ENCODE measurements around the gene NFATC1. TPM values are rescaled to one million over a fixed set of nuclear protein-coding genes. Genes with fewer than 3 reads are reported as not detected.

Gene NFATC1
- total RNA-seq, 1 donor from 2014 or later, result 16.6 TPM

GRCh38 chr18:79483971-79484491 lies 88.3 kb downstream of the NFATC1 start:
- Histone ChIP-seq H3K27me3 (no peaks in the 10 kb centered on the region), H3K36me3 (peaks cover 12% of the 10 kb centered on the region), H3K4me3 (no peak overlapping the region), H3K4me1 (no peaks in the 10 kb centered on the region), H3K27ac (no peak overlapping the region), H3K9me3 (no peaks in the 10 kb centered on the region)
- TF ChIP-seq CTCF (IDR thresholded peaks at IDR 0.05), result no peak
- intact Hi-C loops (cut with DNase I), result no loop called here
- DNase-seq, result peak; percentile 48
- no peak for ATAC-seq

- peak; percentile 25 for ATAC-seq
Measured at GRCh38 chr18:79484661-79485621, 89.2 kb downstream of the NFATC1 start.

DNA sequence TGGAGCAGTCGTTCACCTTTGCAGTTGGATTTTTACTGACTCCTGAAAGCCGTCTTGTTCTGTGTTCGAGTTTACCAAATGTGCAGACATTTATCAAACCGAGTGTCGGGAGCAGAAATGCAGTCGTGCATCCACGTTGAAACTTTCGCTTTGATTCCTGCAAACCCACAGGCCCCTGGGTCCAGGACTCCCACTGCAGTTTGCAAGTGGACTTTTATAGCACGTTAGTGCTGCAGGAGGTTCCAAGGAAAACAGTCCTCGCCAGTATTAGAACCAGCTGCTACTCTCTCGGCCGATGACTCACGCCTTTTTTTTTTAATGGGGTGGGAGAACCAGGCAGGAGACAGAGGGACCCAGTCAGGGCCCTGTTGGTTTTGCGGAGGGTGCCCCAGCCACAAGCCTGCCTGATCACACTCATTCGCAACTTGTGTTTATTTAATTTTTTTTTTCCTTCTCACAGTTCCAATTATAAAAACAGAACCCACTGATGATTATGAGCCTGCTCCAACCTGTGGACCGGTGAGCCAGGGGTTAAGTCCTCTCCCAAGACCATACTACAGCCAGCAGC lies 90.1 kb downstream of the NFATC1 start:
- H3K36me3 ChIP-seq, result peaks cover 11% of the 10 kb centered on the region
- no peaks in the 10 kb centered on the region for H3K27me3 ChIP-seq
- intact Hi-C loops (cut with DNase I), result no loop called here
- DNase-seq, result no peak
- H3K4me1 ChIP-seq, result no peaks in the 10 kb centered on the region
- H3K9me3 ChIP-seq, result no peaks in the 10 kb centered on the region
- ATAC-seq, result no peak
- TF ChIP-seq CTCF (IDR thresholded peaks at IDR 0.05), result no peak
- no peak overlapping the region for H3K4me3 ChIP-seq
- no peak overlapping the region for H3K27ac ChIP-seq

More at GRCh38 chr18:79484661-79485621, 89.2 kb downstream of the NFATC1 start:
- no peak for TF ChIP-seq CTCF (IDR thresholded peaks at IDR 0.05)
- Histone ChIP-seq H3K27me3 (no peaks in the 10 kb centered on the region), H3K27ac (peak overlapping the region; percentile 24), H3K36me3 (peaks cover 11% of the 10 kb centered on the region), H3K4me1 (no peaks in the 10 kb centered on the region), H3K4me3 (no peak overlapping the region), H3K9me3 (no peaks in the 10 kb centered on the region)
- intact Hi-C loops (cut with DNase I), result no loop called here
- peak; percentile 61 for DNase-seq

DNA sequence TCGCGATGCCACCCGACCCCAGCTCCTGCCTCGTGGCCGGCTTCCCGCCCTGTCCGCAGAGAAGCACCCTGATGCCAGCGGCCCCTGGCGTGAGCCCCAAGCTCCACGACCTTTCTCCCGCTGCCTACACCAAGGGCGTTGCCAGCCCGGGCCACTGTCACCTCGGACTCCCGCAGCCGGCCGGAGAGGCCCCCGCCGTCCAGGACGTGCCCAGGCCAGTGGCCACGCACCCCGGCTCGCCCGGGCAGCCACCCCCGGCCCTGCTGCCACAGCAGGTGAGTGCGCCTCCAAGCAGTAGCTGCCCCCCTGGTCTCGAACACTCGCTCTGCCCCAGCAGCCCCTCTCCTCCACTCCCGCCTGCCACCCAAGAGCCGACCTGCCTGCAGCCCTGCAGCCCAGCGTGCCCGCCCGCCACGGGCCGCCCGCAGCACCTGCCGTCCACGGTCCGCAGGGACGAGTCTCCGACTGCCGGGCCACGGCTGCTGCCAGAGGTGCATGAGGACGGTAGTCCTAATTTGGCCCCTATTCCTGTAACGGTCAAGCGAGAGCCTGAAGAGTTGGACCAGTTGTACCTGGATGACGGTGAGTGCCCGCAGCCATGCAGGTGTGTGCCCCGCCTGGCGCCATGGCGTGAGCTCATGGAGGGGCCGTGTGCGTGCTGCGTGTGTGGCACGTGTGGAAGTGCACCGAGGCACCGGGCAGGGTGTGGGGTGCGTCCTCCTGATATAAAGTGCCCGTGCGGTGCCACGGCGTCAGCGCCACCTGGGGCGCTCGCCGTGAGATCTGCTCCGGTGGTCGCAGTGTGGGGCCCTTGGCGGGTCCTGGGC lies 90.8 kb downstream of the NFATC1 start:
- Histone ChIP-seq H3K27ac (no peak overlapping the region), H3K9me3 (no peaks in the 10 kb centered on the region), H3K4me1 (no peaks in the 10 kb centered on the region), H3K4me3 (no peak overlapping the region), H3K36me3 (peaks cover 11% of the 10 kb centered on the region), H3K27me3 (no peaks in the 10 kb centered on the region)
- intact Hi-C loops (cut with DNase I), result no loop called here
- DNase-seq (peak; percentile 57), ATAC-seq (no peak)
- no peak for TF ChIP-seq CTCF (IDR thresholded peaks at IDR 0.05)

DNA sequence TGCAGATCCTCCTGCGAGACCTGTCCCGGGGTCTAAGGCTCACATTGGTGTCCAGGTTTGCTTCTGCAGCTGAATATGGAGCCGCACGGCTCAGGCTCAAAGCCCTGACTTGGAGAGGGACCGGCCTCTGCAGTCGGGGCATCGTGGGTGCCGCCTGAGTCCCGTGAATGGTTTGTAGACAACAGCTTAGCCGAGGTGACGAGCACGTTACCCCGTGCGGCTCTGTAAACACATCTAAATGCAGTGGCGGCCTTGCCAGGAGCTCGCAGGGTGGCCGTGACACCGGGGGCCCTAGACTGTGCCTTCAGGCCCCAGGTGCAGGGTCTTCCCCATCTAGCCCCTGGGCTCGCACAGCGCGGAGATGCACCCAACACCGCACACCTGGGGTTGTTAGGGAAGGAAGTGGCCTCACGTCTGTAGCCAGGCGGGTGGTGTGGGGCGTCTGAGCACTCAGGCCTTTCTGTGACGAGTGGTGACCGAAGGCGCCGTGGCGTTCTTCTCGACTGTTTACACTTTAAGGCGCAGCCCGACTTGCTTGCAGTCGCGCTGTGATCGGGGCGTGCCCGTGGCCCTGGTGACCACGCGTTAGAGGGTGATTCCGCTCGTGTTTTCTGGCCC lies 91.6 kb downstream of the NFATC1 start:
- H3K4me1 ChIP-seq, result no peaks in the 10 kb centered on the region
- H3K27ac ChIP-seq, result no peak overlapping the region
- ATAC-seq (no peak), DNase-seq (peak; percentile 57)
- no peak for TF ChIP-seq CTCF (IDR thresholded peaks at IDR 0.05)
- no peaks in the 10 kb centered on the region for H3K27me3 ChIP-seq
- peaks cover 11% of the 10 kb centered on the region for H3K36me3 ChIP-seq
- H3K4me3 ChIP-seq, result no peak overlapping the region
- intact Hi-C loops (cut with DNase I), result no loop called here
- no peaks in the 10 kb centered on the region for H3K9me3 ChIP-seq
